ENCODE data around the gene BCAP31. TPM values are rescaled to one million over a fixed set of nuclear protein-coding genes. Genes with fewer than 3 reads are reported as not detected.

The BCAP31 gene
- total RNA-seq, 1 experiment from 2014 or later = 289 TPM

DNA sequence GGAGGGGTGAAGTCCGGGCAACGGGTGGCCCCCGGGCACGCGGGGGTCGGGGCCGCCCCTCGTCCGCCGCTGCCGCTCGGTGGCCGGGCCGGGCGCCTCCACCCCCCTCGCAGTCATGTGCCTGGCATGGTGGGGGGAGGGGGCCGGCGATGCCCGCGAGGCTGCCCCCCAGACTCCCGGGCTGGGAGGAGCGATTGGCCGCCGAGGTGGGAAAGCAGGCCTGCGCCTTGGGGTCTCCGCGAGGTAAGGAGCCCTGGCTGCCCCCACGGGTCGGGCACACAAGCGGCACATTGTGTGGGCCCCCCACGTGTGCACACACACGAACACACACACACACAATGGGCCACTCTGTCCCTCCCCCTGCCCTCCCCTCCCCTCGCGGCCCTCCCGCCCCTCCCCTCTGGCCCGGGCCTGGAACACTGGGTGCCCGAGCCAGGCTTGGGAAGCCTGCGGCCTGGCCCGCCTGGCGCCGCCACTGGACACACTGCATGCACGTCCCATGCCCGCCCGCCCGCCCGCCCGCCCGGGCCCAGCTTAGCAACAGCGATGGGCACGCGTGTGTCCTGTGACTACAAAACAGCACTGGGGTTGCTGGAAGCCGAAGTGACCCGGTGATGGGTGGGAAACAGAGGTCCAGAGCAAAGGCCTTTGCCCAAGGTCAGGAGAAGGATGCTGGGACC is 35.1 kb downstream of the BCAP31 start:
- TF ChIP-seq CTCF (conservative IDR thresholded peaks at IDR 0.05; ENCODE audit: low read depth, low read length) (no peak), EZH2phosphoT487 (IDR thresholded peaks at IDR 0.05; ENCODE audit: borderline replicate concordance, low read length) (no peak)
- ChIA-PET CTCF (no interaction called here), POLR2A (ENCODE audit: unreplicated experiment) (no interaction called here)
- H3K4me3 ChIP-seq (ENCODE audit: low read length) = peak overlapping the region; percentile 65
- H3K4me1 ChIP-seq (ENCODE audit: insufficient read depth, low read length) = peaks cover 12% of the 10 kb centered on the region
- no peak overlapping the region; the same call in 1 of the 2 replicates for H3K27ac ChIP-seq (ENCODE audit: low read length)
- no peak overlapping the region for H2AFZ ChIP-seq (ENCODE audit: low read length)
- H3K9me2 ChIP-seq (replicated peaks; ENCODE audit: low read length) = no peaks in the 10 kb centered on the region
- intact Hi-C loops (cut with micrococcal nuclease) = no loop called here
- H3K9me3 ChIP-seq (ENCODE audit: low read length) = no peaks in the 10 kb centered on the region
- no TSS peak for BruUV-seq (replicated peaks)
- peak overlapping the region; percentile 89 for H3K4me2 ChIP-seq (ENCODE audit: low read length)
- peak overlapping the region; percentile 27; the same call in 1 of the 2 replicates for H3K9ac ChIP-seq (ENCODE audit: low read length)
- no peaks in the 10 kb centered on the region for H4K20me1 ChIP-seq (ENCODE audit: low read length)
- no peaks in the 10 kb centered on the region for H3K27me3 ChIP-seq (ENCODE audit: low read length)
- peaks cover 13% of the 10 kb centered on the region for H3K79me2 ChIP-seq (ENCODE audit: low read length)
- H3F3A ChIP-seq (ENCODE audit: low read length, unreplicated experiment) = no peaks in the 10 kb centered on the region
- peak; percentile 46 for DNase-seq
- H3K36me3 ChIP-seq (ENCODE audit: low read depth, low read length) = no peaks in the 10 kb centered on the region
- peak; percentile 37 for ATAC-seq

DNA sequence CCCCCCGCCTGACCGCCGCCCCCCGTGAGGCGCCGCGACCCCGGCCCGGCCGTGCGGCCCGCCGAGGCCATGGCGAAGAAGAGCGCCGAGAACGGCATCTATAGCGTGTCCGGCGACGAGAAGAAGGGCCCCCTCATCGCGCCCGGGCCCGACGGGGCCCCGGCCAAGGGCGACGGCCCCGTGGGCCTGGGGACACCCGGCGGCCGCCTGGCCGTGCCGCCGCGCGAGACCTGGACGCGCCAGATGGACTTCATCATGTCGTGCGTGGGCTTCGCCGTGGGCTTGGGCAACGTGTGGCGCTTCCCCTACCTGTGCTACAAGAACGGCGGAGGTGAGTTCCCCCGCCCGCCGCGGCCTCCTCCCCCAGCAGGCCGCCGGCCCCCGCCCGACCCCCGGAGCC is 35.7 kb downstream of the BCAP31 start:
- Histone ChIP-seq H3K79me2 (ENCODE audit: low read length) (peaks cover 13% of the 10 kb centered on the region), H2AFZ (ENCODE audit: low read length) (no peak overlapping the region), H4K20me1 (ENCODE audit: low read length) (no peaks in the 10 kb centered on the region), H3K9ac (ENCODE audit: low read length) (no peak overlapping the region; the same call in 1 of the 2 replicates), H3K9me2 (replicated peaks; ENCODE audit: low read length) (no peaks in the 10 kb centered on the region), H3K27ac (ENCODE audit: low read length) (no peak overlapping the region), H3K27me3 (ENCODE audit: low read length) (no peaks in the 10 kb centered on the region), H3K4me2 (ENCODE audit: low read length) (peak overlapping the region; percentile 56; the same call in 1 of the 2 replicates), H3K4me3 (ENCODE audit: low read length) (peak overlapping the region; percentile 64), H3K36me3 (ENCODE audit: low read depth, low read length) (no peaks in the 10 kb centered on the region), H3F3A (ENCODE audit: low read length, unreplicated experiment) (no peaks in the 10 kb centered on the region), H3K4me1 (ENCODE audit: insufficient read depth, low read length) (peaks cover 12% of the 10 kb centered on the region), H3K9me3 (ENCODE audit: low read length) (no peaks in the 10 kb centered on the region)
- intact Hi-C loops (cut with micrococcal nuclease) = no loop called here
- no TSS peak for BruUV-seq (replicated peaks)
- DNase-seq = no peak
- ChIA-PET POLR2A (ENCODE audit: unreplicated experiment) (no interaction called here), CTCF (no interaction called here)
- ATAC-seq = no peak
- TF ChIP-seq EZH2phosphoT487 (IDR thresholded peaks at IDR 0.05; ENCODE audit: borderline replicate concordance, low read length) (no peak), EZH2 (IDR thresholded peaks at IDR 0.05; ENCODE audit: low read length, unreplicated experiment) (no peak), CTCF (conservative IDR thresholded peaks at IDR 0.05; ENCODE audit: low read depth, low read length) (no peak)

DNA sequence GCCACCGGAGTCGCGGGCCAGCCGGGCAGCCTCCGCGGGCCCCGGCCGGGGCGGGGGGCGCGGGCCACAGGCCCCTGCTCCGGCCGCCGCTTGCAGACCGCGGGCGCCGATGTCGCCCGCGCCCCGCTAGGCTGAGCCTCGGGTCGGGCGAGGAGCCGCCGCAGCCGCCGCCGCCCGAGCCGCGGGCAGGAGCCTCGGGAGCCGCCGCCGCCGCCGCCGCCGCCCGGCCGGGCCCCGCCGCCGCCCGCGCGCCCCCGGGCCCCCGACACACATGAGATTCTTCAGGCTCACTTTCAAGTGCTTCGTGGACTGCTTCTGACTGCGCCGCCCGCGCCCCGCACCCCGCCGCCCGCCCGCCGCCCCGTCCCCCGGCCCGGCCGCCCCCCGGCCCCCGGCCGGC is 36.1 kb downstream of the BCAP31 start:
- no TSS peak for BruUV-seq (replicated peaks)
- Histone ChIP-seq H3K9ac (ENCODE audit: low read length) (no peak overlapping the region), H3K4me3 (ENCODE audit: low read length) (no peak overlapping the region), H3K27me3 (ENCODE audit: low read length) (no peaks in the 10 kb centered on the region), H3K9me3 (ENCODE audit: low read length) (no peaks in the 10 kb centered on the region), H3F3A (ENCODE audit: low read length, unreplicated experiment) (no peaks in the 10 kb centered on the region), H3K4me2 (ENCODE audit: low read length) (no peak overlapping the region), H3K79me2 (ENCODE audit: low read length) (peaks cover 13% of the 10 kb centered on the region), H4K20me1 (ENCODE audit: low read length) (no peaks in the 10 kb centered on the region), H3K36me3 (ENCODE audit: low read depth, low read length) (no peaks in the 10 kb centered on the region), H2AFZ (ENCODE audit: low read length) (no peak overlapping the region), H3K4me1 (ENCODE audit: insufficient read depth, low read length) (peaks cover 12% of the 10 kb centered on the region), H3K27ac (ENCODE audit: low read length) (no peak overlapping the region), H3K9me2 (replicated peaks; ENCODE audit: low read length) (no peaks in the 10 kb centered on the region)
- intact Hi-C loops (cut with micrococcal nuclease) = no loop called here
- peak; percentile 1; the same call in 1 of the 2 replicates for ATAC-seq
- ChIA-PET POLR2A (ENCODE audit: unreplicated experiment) (interaction anchor here (0.6 kb wide), 1 partner anchor 41 kb away, joined by 9 read pairs; the partner anchor contains the start of gene DUSP9), CTCF (interaction anchor here (0.9 kb wide), 1 partner anchor 20 kb away, joined by 4 read pairs; no protein-coding TSS in a partner anchor)
- TF ChIP-seq EZH2phosphoT487 (IDR thresholded peaks at IDR 0.05; ENCODE audit: borderline replicate concordance, low read length) (no peak), CTCF (conservative IDR thresholded peaks at IDR 0.05; ENCODE audit: low read depth, low read length) (no peak), EZH2 (IDR thresholded peaks at IDR 0.05; ENCODE audit: low read length, unreplicated experiment) (no peak)
- no peak for DNase-seq

Measured in PC-3 (cell line).